GM06990 (cell line): ENCODE data around the gene FMO4.
"Not testable (repeated sequence)": the region's sequence is repeated elsewhere in the genome, so short reads cannot be mapped to it uniquely, and the experiment has no call there.

ENCODE experiments used
- DNase-seq: peaks from one replicate; pipeline ENCODE4 v3.0.0-alpha.2; 2011; ENCODE audit not compliant: insufficient read length; ENCODE audit errors: extremely low read depth
- H3K27me3 ChIP-seq: replicated peaks from 2 replicates; pipeline ENCODE4 v1.6.0; 2011; ENCODE audit warnings: low read length; ENCODE audit not compliant: control insufficient read depth, insufficient read depth
- H3K36me3 ChIP-seq: 2 replicates; pipeline ENCODE4 v1.5.1; 2011; ENCODE audit warnings: low read length; ENCODE audit not compliant: control insufficient read depth, insufficient read depth
- H3K4me3 ChIP-seq: replicated peaks from 2 replicates; pipeline ENCODE4 v1.5.1; 2011; ENCODE audit warnings: low read depth, mild to moderate bottlenecking, control low read depth, low read length
- CTCF ChIP-seq: IDR thresholded peaks from 2 replicates; pipeline ENCODE4 v1.5.1; 2011; ENCODE audit warnings: low read length, control low read depth, mild to moderate bottlenecking, inconsistent platforms; ENCODE audit not compliant: insufficient read depth, poor library complexity, severe bottlenecking

FMO4 gene

DNA sequence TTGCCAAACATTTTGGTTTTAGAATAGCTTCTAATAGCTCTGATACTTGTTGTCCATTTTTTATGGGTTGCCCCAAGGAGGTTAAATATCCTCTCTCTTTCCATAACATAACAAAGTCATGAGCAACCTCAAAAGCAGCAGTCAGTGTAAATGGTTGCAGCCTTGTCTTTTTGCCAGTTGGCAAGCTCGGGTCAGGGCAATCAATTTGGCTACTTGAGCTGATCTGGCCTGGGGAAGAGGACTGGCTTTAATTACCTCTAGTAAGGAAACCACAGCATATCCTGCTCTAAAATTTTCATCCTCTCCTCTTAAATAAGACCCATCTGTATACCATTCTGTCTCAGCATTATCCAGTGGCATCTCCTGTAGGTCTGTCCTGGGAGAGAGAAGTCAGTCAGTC lies 21.2 kb upstream of the FMO4 start:
- no peaks in the 10 kb centered on the region for H3K27me3 ChIP-seq
- no peaks in the 10 kb centered on the region for H3K36me3 ChIP-seq
- no peak for TF ChIP-seq CTCF
- no peak overlapping the region for H3K4me3 ChIP-seq
- DNase-seq = no peak

GRCh38 chr1:171295383-171295782 lies 18.6 kb upstream of the FMO4 start:
- H3K36me3 ChIP-seq, H3K27me3 ChIP-seq, H3K4me3 ChIP-seq, DNase-seq: not testable (repeated sequence)

DNA sequence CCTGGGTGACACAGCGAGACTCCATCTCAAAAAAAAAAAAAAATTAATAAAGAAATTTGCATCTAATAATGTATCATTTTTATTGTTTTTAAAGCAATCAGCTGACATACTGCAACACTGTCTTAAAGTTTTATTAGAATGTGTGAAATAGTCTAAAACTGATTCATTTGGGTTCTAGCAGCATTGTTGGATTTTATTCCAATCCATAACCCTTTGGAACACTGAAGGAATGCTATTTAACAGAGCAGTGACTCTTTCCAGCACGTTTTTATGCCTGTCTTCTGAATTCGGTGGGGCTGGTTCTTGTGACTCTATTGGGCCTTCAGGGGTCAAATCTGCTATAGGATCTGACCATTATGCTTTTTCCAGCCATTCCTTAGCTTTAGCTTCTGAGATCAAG lies 18.2 kb upstream of the FMO4 start:
- Histone ChIP-seq H3K36me3 (no peaks in the 10 kb centered on the region), H3K4me3 (no peak overlapping the region), H3K27me3 (no peaks in the 10 kb centered on the region; the same call in 1 of the 2 replicates)
- DNase-seq = no peak
- no peak for TF ChIP-seq CTCF

DNA sequence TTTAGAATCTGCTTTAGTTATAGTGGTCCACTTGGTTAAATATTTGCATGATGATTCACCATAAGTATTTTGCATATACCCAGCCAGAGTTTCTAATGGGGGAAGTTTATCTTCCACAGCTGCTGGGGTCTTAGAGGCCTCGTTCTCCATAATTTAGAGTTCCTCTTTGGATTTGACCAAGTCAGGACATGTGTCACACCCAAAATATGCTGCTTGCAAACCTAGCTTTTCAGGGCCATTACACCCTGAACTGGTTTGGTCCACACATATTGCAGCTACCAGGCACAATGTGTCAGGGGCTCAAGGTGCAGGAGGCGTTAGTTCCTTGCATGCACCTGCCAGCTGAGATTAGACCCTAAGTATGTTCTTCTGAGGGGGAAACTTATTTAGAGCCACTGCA lies 17.1 kb upstream of the FMO4 start:
- no peak for DNase-seq
- Histone ChIP-seq H3K27me3 (no peaks in the 10 kb centered on the region; the same call in 1 of the 2 replicates), H3K36me3 (no peaks in the 10 kb centered on the region), H3K4me3 (no peak overlapping the region)
- no peak for TF ChIP-seq CTCF

GRCh38 chr1:171298696-171299095 lies 15.3 kb upstream of the FMO4 start:
- Histone ChIP-seq H3K4me3 (no peak overlapping the region), H3K36me3 (no peaks in the 10 kb centered on the region), H3K27me3 (no peaks in the 10 kb centered on the region; the same call in 1 of the 2 replicates)
- DNase-seq = no peak
- TF ChIP-seq CTCF = no peak

- DNase-seq = no peak
- no peak overlapping the region for H3K4me3 ChIP-seq
- H3K27me3 ChIP-seq = no peaks in the 10 kb centered on the region; the same call in 1 of the 2 replicates
- no peaks in the 10 kb centered on the region for H3K36me3 ChIP-seq
- no peak for TF ChIP-seq CTCF
Measured at GRCh38 chr1:171299342-171299741, 14.6 kb upstream of the FMO4 start.
